RWPE2 (cell line): ENCODE measurements around the gene NUMB.

Experiments used
- ATAC-seq: fragments of 200-7000 bp; cut with Tn5 transposase; 3 replicates; pipeline ENCODE4 v1.9.1; 2021; ENCODE audit warnings: low read depth
- DNase-seq: peaks from one replicate; pipeline ENCODE4 v3.0.0-alpha.2; 2020; ENCODE audit warnings: low spot score
- H3K27ac ChIP-seq: fragments of 450-650 bp; 2 replicates; pipeline ENCODE4 v1.5.1; 2017; ENCODE audit warnings: mild to moderate bottlenecking; ENCODE audit not compliant: poor library complexity, severe bottlenecking
- H3K27me3 ChIP-seq: fragments of 250-450 bp; sonication (Bioruptor Pico); 2 replicates; pipeline ENCODE4 v1.5.1; 2021; ENCODE audit warnings: mild to moderate bottlenecking, moderate library complexity; ENCODE audit not compliant: insufficient read depth, poor library complexity, severe bottlenecking
- H3K36me3 ChIP-seq: fragments of 250-450 bp; sonication (Bioruptor Pico); 2 replicates; pipeline ENCODE4 v1.5.1; 2020; ENCODE audit warnings: low read depth, mild to moderate bottlenecking, moderate library complexity
- H3K4me1 ChIP-seq: fragments of 250-450 bp; sonication (Bioruptor Pico); 2 replicates; pipeline ENCODE4 v1.5.1; 2021; ENCODE audit warnings: mild to moderate bottlenecking, moderate library complexity; ENCODE audit not compliant: insufficient read depth, poor library complexity, severe bottlenecking
- H3K4me3 ChIP-seq: fragments of 250-450 bp; sonication (Bioruptor Pico); 2 replicates; pipeline ENCODE4 v1.5.1; 2021; ENCODE audit warnings: mild to moderate bottlenecking, moderate library complexity; ENCODE audit not compliant: severe bottlenecking
- H3K9me3 ChIP-seq: fragments of 250-450 bp; sonication (Bioruptor Pico); 2 replicates; pipeline ENCODE4 v1.5.1; 2021; ENCODE audit warnings: mild to moderate bottlenecking, moderate library complexity; ENCODE audit not compliant: severe bottlenecking
- CTCF ChIP-seq: fragments of 450-650 bp; IDR thresholded peaks from one replicate; pipeline ENCODE4 v1.5.1; 2017; ENCODE audit warnings: mild to moderate bottlenecking, moderate library complexity; ENCODE audit not compliant: poor library complexity, severe bottlenecking

NUMB gene

GRCh38 chr14:73251516-73252215, 206.7 kb downstream of the NUMB start:
- Histone ChIP-seq H3K9me3 (no peaks in the 10 kb centered on the region), H3K4me3 (no peak overlapping the region), H3K27me3 (no peaks in the 10 kb centered on the region), H3K4me1 (peaks cover 6% of the 10 kb centered on the region), H3K36me3 (no peaks in the 10 kb centered on the region), H3K27ac (no peak overlapping the region)
- ATAC-seq (no peak), DNase-seq (peak; percentile 72)
- TF ChIP-seq CTCF = no peak

GRCh38 chr14:73250781-73251500, 207.4 kb downstream of the NUMB start:
- H3K9me3 ChIP-seq = no peaks in the 10 kb centered on the region
- H3K27ac ChIP-seq = no peak overlapping the region
- H3K36me3 ChIP-seq = no peaks in the 10 kb centered on the region
- no peak for ATAC-seq
- no peak overlapping the region for H3K4me3 ChIP-seq
- H3K27me3 ChIP-seq = no peaks in the 10 kb centered on the region
- no peak for TF ChIP-seq CTCF
- H3K4me1 ChIP-seq = peaks cover 6% of the 10 kb centered on the region
- peak; percentile 75 for DNase-seq

- no peak for TF ChIP-seq CTCF
- H3K9me3 ChIP-seq = no peaks in the 10 kb centered on the region
- peak; percentile 40 for DNase-seq
- peaks cover 6% of the 10 kb centered on the region for H3K4me1 ChIP-seq
- H3K36me3 ChIP-seq = no peaks in the 10 kb centered on the region
- H3K27ac ChIP-seq = no peak overlapping the region
- H3K27me3 ChIP-seq = no peaks in the 10 kb centered on the region
- H3K4me3 ChIP-seq = no peak overlapping the region
- ATAC-seq = no peak
Observed at GRCh38 chr14:73250317-73250713, 208.0 kb downstream of the NUMB start.

DNA sequence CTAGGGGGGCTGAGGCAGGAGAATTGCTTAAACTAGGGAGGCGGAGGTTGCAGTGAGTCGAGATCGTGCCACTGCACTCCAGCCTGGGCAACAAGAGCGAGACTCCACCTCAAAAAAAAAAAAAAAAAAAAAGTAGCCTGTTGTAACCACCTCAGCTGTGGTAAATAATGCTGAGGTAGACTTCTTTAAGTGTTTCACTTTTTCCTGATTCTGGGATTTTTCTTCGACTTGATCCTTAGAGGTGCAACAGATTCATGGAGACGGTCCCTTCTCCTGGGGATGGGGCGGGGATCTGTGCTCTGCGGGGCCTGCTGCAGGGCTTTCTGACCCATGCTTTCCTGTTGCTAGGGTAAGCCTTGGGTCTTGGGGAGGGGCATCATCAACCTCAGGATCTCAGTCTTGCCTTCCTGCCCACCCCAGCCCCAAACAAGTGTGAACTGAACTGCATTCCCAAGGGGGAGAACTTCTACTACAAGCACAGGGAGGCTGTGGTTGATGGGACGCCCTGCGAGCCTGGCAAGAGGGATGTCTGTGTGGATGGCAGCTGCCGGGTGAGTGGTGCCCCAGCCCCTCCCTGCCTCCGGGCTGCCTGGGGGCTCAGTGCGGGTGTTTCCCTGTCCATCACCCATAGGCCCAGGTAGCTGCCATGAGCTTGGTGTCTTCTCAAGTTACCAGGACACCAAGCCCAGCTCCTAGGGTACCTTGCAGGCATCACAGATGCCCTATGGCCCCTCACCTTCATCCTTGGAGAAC, 208.6 kb downstream of the NUMB start:
- Histone ChIP-seq H3K36me3 (no peaks in the 10 kb centered on the region), H3K9me3 (no peaks in the 10 kb centered on the region), H3K4me3 (no peak overlapping the region), H3K27ac (no peak overlapping the region), H3K27me3 (no peaks in the 10 kb centered on the region), H3K4me1 (peaks cover 6% of the 10 kb centered on the region)
- peak; percentile 51 for DNase-seq
- ATAC-seq = no peak
- no peak for TF ChIP-seq CTCF
